ENCODE data around the gene KCNN2. TPM values are rescaled to one million over a fixed set of nuclear protein-coding genes. Genes with fewer than 3 reads are reported as not detected.

Gene KCNN2
- total RNA-seq, 3 donors from 2014 or later (not counting 1 experiment from before 2014, with no cell fraction given), result not detected

DNA sequence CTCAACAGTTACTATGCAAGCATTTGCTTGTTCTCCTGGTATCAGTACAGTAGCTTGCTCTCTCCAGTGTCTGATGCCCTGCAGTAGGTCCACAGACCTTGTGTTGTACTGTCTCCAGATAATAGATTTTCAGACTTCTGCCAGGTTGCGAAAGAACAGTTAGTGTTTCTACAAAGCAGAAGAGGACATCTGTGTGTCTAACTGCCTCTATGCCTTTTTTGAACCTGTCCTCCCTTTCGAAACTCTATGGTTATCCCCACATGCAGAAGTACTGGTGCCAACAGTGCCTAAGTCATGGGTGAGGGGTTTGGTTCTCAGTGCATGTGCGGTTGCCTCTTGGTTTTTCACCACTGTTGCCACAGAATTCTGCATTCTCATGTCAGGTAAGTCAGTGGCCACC, 45.9 kb downstream of the KCNN2 start:
- H3K9me3 Mint-ChIP-seq, result peaks cover 0 to 2% of the 10 kb centered on the region in 2 donors
- Histone ChIP-seq H3K36me3 (ENCODE audit: control insufficient read depth, insufficient read depth, low read length) (no peaks in the 10 kb centered on the region), H3K4me1 (ENCODE audit: control insufficient read depth, insufficient read depth, low read length) (no peaks in the 10 kb centered on the region), H3K27ac (ENCODE audit: low read length) (no peak overlapping the region), H3K4me3 (ENCODE audit: low read length) (no peak overlapping the region), H3K27me3 (ENCODE audit: control insufficient read depth, insufficient read depth, low read length) (no peaks in the 10 kb centered on the region), H3K9me3 (ENCODE audit: control insufficient read depth, insufficient read depth, low read length) (no peaks in the 10 kb centered on the region)
- no peak for ATAC-seq
- H3K4me1 Mint-ChIP-seq, result no peaks in the 10 kb centered on the region
- H3K27ac Mint-ChIP-seq, result no peak overlapping the region
- no peak for TF ChIP-seq CTCF (IDR thresholded peaks at IDR 0.05)
- intact Hi-C loops (cut with micrococcal nuclease), result no loop called here
- H3K36me3 Mint-ChIP-seq, result no peaks in the 10 kb centered on the region
- H3K4me3 Mint-ChIP-seq, result no peak overlapping the region
- no peak for DNase-seq
- no peaks in the 10 kb centered on the region for H3K27me3 Mint-ChIP-seq (ENCODE audit: low read depth in 2 of 2)
- WGBS (ENCODE audit: insufficient coverage), result 79% methylated on average over 3 of the region's 3 CpGs

DNA sequence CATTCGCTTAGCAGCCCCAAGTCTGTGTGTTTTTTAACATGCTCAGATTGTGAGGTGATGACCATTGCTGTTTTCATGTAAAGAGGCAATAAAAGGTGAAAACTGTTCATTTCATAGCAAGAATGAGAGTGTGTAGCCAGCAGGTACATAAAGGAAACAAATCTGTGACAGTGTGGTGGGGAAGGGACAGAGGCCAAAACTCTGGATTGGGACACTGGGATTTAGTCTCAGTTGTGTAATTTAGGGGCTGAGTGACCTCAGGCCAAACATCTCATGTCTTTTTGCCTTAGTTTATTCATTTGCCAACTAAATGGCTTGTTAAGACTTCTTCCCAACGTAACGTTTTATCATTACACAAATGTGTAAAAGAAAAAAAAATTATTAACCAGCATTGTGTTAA, 47.0 kb downstream of the KCNN2 start:
- no peaks in the 10 kb centered on the region for H3K36me3 ChIP-seq (ENCODE audit: control insufficient read depth, insufficient read depth, low read length)

DNA sequence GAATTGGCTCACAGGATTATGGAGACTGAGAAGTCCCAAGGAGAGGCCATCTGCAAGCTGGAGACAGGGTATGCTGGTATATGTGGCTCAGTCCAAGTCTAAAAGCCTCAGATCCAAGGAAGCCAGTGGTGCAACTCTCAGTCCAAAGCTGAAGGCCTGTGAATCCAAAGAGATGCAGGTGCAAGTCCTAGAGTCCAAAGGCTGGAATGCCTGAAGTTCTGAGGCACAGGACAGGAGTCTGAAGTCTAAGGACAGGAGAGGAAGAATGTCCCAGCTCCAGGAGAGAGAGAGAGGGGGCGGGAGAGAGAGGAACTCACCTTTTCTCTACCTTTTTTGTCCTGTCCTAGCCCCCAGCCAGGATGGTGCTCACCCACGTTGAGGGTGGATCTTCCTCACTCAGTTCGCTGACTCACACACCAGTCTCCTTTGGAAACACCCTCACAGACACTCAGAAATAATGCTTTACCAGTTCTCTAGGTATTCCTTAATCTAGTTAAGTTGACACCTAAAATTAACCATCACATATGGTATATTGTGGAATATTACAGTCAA, 49.6 kb downstream of the KCNN2 start:
- no peak for TF ChIP-seq CTCF (IDR thresholded peaks at IDR 0.05)
- Histone ChIP-seq H3K27ac (ENCODE audit: low read length) (no peak overlapping the region), H3K36me3 (ENCODE audit: control insufficient read depth, insufficient read depth, low read length) (no peaks in the 10 kb centered on the region), H3K9me3 (ENCODE audit: control insufficient read depth, insufficient read depth, low read length) (no peaks in the 10 kb centered on the region), H3K4me1 (ENCODE audit: control insufficient read depth, insufficient read depth, low read length) (no peaks in the 10 kb centered on the region), H3K27me3 (ENCODE audit: control insufficient read depth, insufficient read depth, low read length) (no peaks in the 10 kb centered on the region), H3K4me3 (ENCODE audit: low read length) (no peak overlapping the region)
- 55% methylated on average over 2 of the region's 3 CpGs for WGBS (ENCODE audit: insufficient coverage)
- peaks cover 0 to 2% of the 10 kb centered on the region in 2 donors for H3K9me3 Mint-ChIP-seq
- no peak for DNase-seq
- intact Hi-C loops (cut with micrococcal nuclease), result no loop called here
- H3K4me1 Mint-ChIP-seq, result no peaks in the 10 kb centered on the region
- H3K27ac Mint-ChIP-seq, result no peak overlapping the region
- no peak for ATAC-seq
- no peaks in the 10 kb centered on the region for H3K36me3 Mint-ChIP-seq
- H3K27me3 Mint-ChIP-seq (ENCODE audit: low read depth in 2 of 2), result no peaks in the 10 kb centered on the region
- no peak overlapping the region for H3K4me3 Mint-ChIP-seq

More for the DNA sequence above, 47.0 kb downstream of the KCNN2 start:
- H3K27me3 ChIP-seq (ENCODE audit: control insufficient read depth, insufficient read depth, low read length), result no peaks in the 10 kb centered on the region
- ATAC-seq (no peak), DNase-seq (no peak)
- H3K27ac ChIP-seq (ENCODE audit: low read length), result no peak overlapping the region
- intact Hi-C loops (cut with micrococcal nuclease), result no loop called here
- no peaks in the 10 kb centered on the region for H3K36me3 Mint-ChIP-seq
- no peaks in the 10 kb centered on the region for H3K9me3 ChIP-seq (ENCODE audit: control insufficient read depth, insufficient read depth, low read length)
- no peak overlapping the region for H3K4me3 ChIP-seq (ENCODE audit: low read length)
- H3K27ac Mint-ChIP-seq, result no peak overlapping the region
- H3K9me3 Mint-ChIP-seq, result peaks cover 0 to 2% of the 10 kb centered on the region in 2 donors
- H3K27me3 Mint-ChIP-seq (ENCODE audit: low read depth in 2 of 2), result no peaks in the 10 kb centered on the region
- 93% methylated on average over 1 of the region's 3 CpGs for WGBS (ENCODE audit: insufficient coverage)
- no peaks in the 10 kb centered on the region for H3K4me1 Mint-ChIP-seq
- no peak for TF ChIP-seq CTCF (IDR thresholded peaks at IDR 0.05)
- H3K4me1 ChIP-seq (ENCODE audit: control insufficient read depth, insufficient read depth, low read length), result no peaks in the 10 kb centered on the region
- H3K4me3 Mint-ChIP-seq, result no peak overlapping the region

- H3K27ac Mint-ChIP-seq, result no peak overlapping the region
- intact Hi-C loops (cut with micrococcal nuclease), result no loop called here
- no peak overlapping the region for H3K27ac ChIP-seq (ENCODE audit: low read length)
- no peak for TF ChIP-seq CTCF (IDR thresholded peaks at IDR 0.05)
- 100% methylated on average over 1 of the region's 1 CpG for WGBS (ENCODE audit: insufficient coverage)
- ATAC-seq (no peak), DNase-seq (no peak)
- H3K4me1 ChIP-seq (ENCODE audit: control insufficient read depth, insufficient read depth, low read length), result no peaks in the 10 kb centered on the region
- no peak overlapping the region for H3K4me3 Mint-ChIP-seq
- no peaks in the 10 kb centered on the region for H3K27me3 Mint-ChIP-seq (ENCODE audit: low read depth in 2 of 2)
- H3K9me3 ChIP-seq (ENCODE audit: control insufficient read depth, insufficient read depth, low read length), result no peaks in the 10 kb centered on the region
- H3K36me3 ChIP-seq (ENCODE audit: control insufficient read depth, insufficient read depth, low read length), result no peaks in the 10 kb centered on the region
- peaks cover 0 to 2% of the 10 kb centered on the region in 2 donors for H3K9me3 Mint-ChIP-seq
- H3K4me3 ChIP-seq (ENCODE audit: low read length), result no peak overlapping the region
- no peaks in the 10 kb centered on the region for H3K4me1 Mint-ChIP-seq
- no peaks in the 10 kb centered on the region for H3K27me3 ChIP-seq (ENCODE audit: control insufficient read depth, insufficient read depth, low read length)
- H3K36me3 Mint-ChIP-seq, result no peaks in the 10 kb centered on the region
Measured at GRCh38 chr5:114412510-114413171, 50.8 kb downstream of the KCNN2 start.

Measured in natural killer cell (primary cell).